ENCODE results near the gene UST.

DNA sequence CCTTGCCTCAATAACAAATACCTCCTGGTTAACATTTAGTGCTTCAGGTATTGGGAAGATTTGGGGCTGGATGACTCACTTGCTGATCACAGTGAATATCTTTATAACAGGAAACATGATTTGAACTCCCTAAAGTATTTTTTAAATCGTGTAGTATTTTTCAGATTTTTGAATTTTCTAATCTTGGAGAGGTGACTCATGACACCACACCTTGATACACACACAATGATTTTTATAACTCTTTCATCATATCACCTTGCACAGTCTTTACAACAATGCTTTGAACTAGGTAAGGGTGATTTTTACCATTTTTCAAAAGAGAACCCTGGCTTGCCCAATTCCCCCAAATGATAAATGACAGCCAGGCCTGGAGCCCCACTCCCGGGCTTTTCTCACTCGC is 273.5 kb downstream of the UST start:
- TF ChIP-seq CTCF (IDR thresholded peaks at IDR 0.05; ENCODE audit: poor library complexity) (no peak), EZH2 (IDR thresholded peaks at IDR 0.05; ENCODE audit: borderline replicate concordance) (no peak), EZH2phosphoT487 (IDR thresholded peaks at IDR 0.05; ENCODE audit: low read depth, severe bottlenecking, unreplicated experiment) (no peak)
